ENCODE results near the gene MNS1. TPM values are rescaled to one million over a fixed set of nuclear protein-coding genes. Genes with fewer than 3 reads are reported as not detected.
"Not testable (repeated sequence)": the region's sequence is repeated elsewhere in the genome, so short reads cannot be mapped to it uniquely, and the experiment has no call there.

The MNS1 gene
- polyA plus RNA-seq, 3 donors: 0.03 to 0.29 TPM; not detected in 1

- H3K4me3 Mint-ChIP-seq: no peak overlapping the region
- Histone ChIP-seq H3K36me3 (replicated peaks in 1 of 2; ENCODE audit: control insufficient read depth in 1 of 2, insufficient read depth in 2 of 2, low read length in 2 of 2) (no peaks in the 10 kb centered on the region), H3K79me2 (ENCODE audit: insufficient read depth, low read length) (no peaks in the 10 kb centered on the region), H3K27ac (ENCODE audit: low read depth in 1 of 2, low read length in 2 of 2) (no peak overlapping the region), H3K27me3 (ENCODE audit: control insufficient read depth in 2 of 2, insufficient read depth in 2 of 2, low read length in 2 of 2) (no peaks in the 10 kb centered on the region), H3K4me1 (ENCODE audit: control insufficient read depth in 1 of 2, insufficient read depth in 2 of 2, low read length in 2 of 2) (no peaks in the 10 kb centered on the region), H3K9ac (ENCODE audit: insufficient read depth, low read length, poor library complexity, severe bottlenecking) (no peak overlapping the region), H3K4me2 (replicated peaks; ENCODE audit: extremely low read depth, low read length, poor library complexity, severe bottlenecking) (no peak overlapping the region), H4K20me1 (ENCODE audit: insufficient read depth, low read length) (no peaks in the 10 kb centered on the region), H3K4me3 (replicated peaks in 1 of 3; ENCODE audit: low read depth in 2 of 3, low read length in 3 of 3) (no peak overlapping the region), H2AFZ (ENCODE audit: insufficient read depth, low read depth, low read length, poor library complexity, severe bottlenecking) (no peak overlapping the region), H3K9me3 (replicated peaks in 1 of 2; ENCODE audit: control insufficient read depth in 1 of 2, insufficient read depth in 1 of 2, low read length in 2 of 2) (no peaks in the 10 kb centered on the region)
- H3K36me3 Mint-ChIP-seq: no peaks in the 10 kb centered on the region
- no peaks in the 10 kb centered on the region for H3K27me3 Mint-ChIP-seq (ENCODE audit: low read depth in 3 of 3)
- intact Hi-C loops (cut with micrococcal nuclease): no loop called here
- 82% methylated on average over 1 of the region's 2 CpGs for WGBS (ENCODE audit: insufficient coverage)
- no peaks in the 10 kb centered on the region for H3K4me1 Mint-ChIP-seq
- H3K27ac Mint-ChIP-seq: no peak overlapping the region
- no peak for DNase-seq
- H3K9me3 Mint-ChIP-seq: peaks cover 0 to 1% (median 0%) of the 10 kb centered on the region in 7 donors
- TF ChIP-seq CTCF (IDR thresholded peaks at IDR 0.05): no peak
These were observed 53.7 kb downstream of the MNS1 start for GRCh38 chr15:56411122-56411749.

GRCh38 chr15:56410721-56411120, 54.2 kb downstream of the MNS1 start:
- intact Hi-C loops (cut with micrococcal nuclease): no loop called here
- Mint-ChIP-seq H3K27me3 (ENCODE audit: low read depth in 3 of 3) (no peaks in the 10 kb centered on the region), H3K27ac (no peak overlapping the region), H3K4me1 (no peaks in the 10 kb centered on the region), H3K4me3 (no peak overlapping the region), H3K9me3 (peaks cover 0 to under 1% (median 0%) of the 10 kb centered on the region in 7 donors), H3K36me3 (no peaks in the 10 kb centered on the region)
- Histone ChIP-seq H2AFZ (ENCODE audit: insufficient read depth, low read depth, low read length, poor library complexity, severe bottlenecking) (no peak overlapping the region), H3K36me3 (replicated peaks in 1 of 2; ENCODE audit: control insufficient read depth in 1 of 2, insufficient read depth in 2 of 2, low read length in 2 of 2) (no peaks in the 10 kb centered on the region), H3K79me2 (ENCODE audit: insufficient read depth, low read length) (no peaks in the 10 kb centered on the region), H3K9me3 (replicated peaks in 1 of 2; ENCODE audit: control insufficient read depth in 1 of 2, insufficient read depth in 1 of 2, low read length in 2 of 2) (no peaks in the 10 kb centered on the region), H3K27ac (ENCODE audit: low read depth in 1 of 2, low read length in 2 of 2) (no peak overlapping the region), H3K4me3 (replicated peaks in 1 of 3; ENCODE audit: low read depth in 2 of 3, low read length in 3 of 3) (no peak overlapping the region), H3K4me1 (ENCODE audit: control insufficient read depth in 1 of 2, insufficient read depth in 2 of 2, low read length in 2 of 2) (no peaks in the 10 kb centered on the region), H3K4me2 (replicated peaks; ENCODE audit: extremely low read depth, low read length, poor library complexity, severe bottlenecking) (no peak overlapping the region), H3K9ac (ENCODE audit: insufficient read depth, low read length, poor library complexity, severe bottlenecking) (no peak overlapping the region), H3K27me3 (ENCODE audit: control insufficient read depth in 2 of 2, insufficient read depth in 2 of 2, low read length in 2 of 2) (no peaks in the 10 kb centered on the region), H4K20me1 (ENCODE audit: insufficient read depth, low read length) (no peaks in the 10 kb centered on the region)
- TF ChIP-seq CTCF (IDR thresholded peaks at IDR 0.05): no peak
- no peak for DNase-seq

- WGBS (ENCODE audit: insufficient coverage): 95% methylated on average over 9 of the region's 11 CpGs
- H3K27ac Mint-ChIP-seq, H3K36me3 Mint-ChIP-seq: not testable (repeated sequence)
These were observed 65.7 kb downstream of the MNS1 start for GRCh38 chr15:56399209-56399608.

More at GRCh38 chr15:56399209-56399608, 65.7 kb downstream of the MNS1 start:
- H2AFZ ChIP-seq (ENCODE audit: insufficient read depth, low read depth, low read length, poor library complexity, severe bottlenecking); H3K27ac ChIP-seq (ENCODE audit: low read depth in 1 of 2, low read length in 2 of 2); H3K4me3 ChIP-seq (replicated peaks in 1 of 3; ENCODE audit: low read depth in 2 of 3, low read length in 3 of 3); H3K79me2 ChIP-seq (ENCODE audit: insufficient read depth, low read length); DNase-seq; H3K36me3 ChIP-seq (replicated peaks in 1 of 2; ENCODE audit: control insufficient read depth in 1 of 2, insufficient read depth in 2 of 2, low read length in 2 of 2); H3K27me3 Mint-ChIP-seq (ENCODE audit: low read depth in 3 of 3); H3K27me3 ChIP-seq (ENCODE audit: control insufficient read depth in 2 of 2, insufficient read depth in 2 of 2, low read length in 2 of 2); H3K4me3 Mint-ChIP-seq; H3K9ac ChIP-seq (ENCODE audit: insufficient read depth, low read length, poor library complexity, severe bottlenecking); intact Hi-C loops (cut with micrococcal nuclease); H3K4me2 ChIP-seq (replicated peaks; ENCODE audit: extremely low read depth, low read length, poor library complexity, severe bottlenecking); H4K20me1 ChIP-seq (ENCODE audit: insufficient read depth, low read length); H3K4me1 ChIP-seq (ENCODE audit: control insufficient read depth in 1 of 2, insufficient read depth in 2 of 2, low read length in 2 of 2); H3K4me1 Mint-ChIP-seq: not testable (repeated sequence)
- H3K9me3 Mint-ChIP-seq: peaks cover 15 to 34% (median 25%) of the 10 kb centered on the region in 7 donors
- H3K9me3 ChIP-seq (replicated peaks in 1 of 2; ENCODE audit: control insufficient read depth in 1 of 2, insufficient read depth in 1 of 2, low read length in 2 of 2): peaks cover 0 to 21% of the 10 kb centered on the region in 2 donors
